HG03558 (cell line): ENCODE data around the gene ABO.
"Not testable (repeated sequence)": the region's sequence is repeated elsewhere in the genome, so short reads cannot be mapped to it uniquely, and the experiment has no call there.

Experiments used
- ATAC-seq: cut with Tn5 transposase; IDR thresholded peaks from one replicate; pipeline ENCODE4 v1.9.1; 2021; ENCODE audit warnings: moderate number of reproducible peaks; ENCODE audit not compliant: unreplicated experiment; ENCODE audit errors: extremely low read depth

ABO gene

GRCh38 chr9:133294257-133294656, 19.3 kb upstream of the ABO start:
- no peak for ATAC-seq

GRCh38 chr9:133290751-133291302, 15.8 kb upstream of the ABO start:
- ATAC-seq, result no peak

GRCh38 chr9:133286523-133286922, 11.5 kb upstream of the ABO start:
- ATAC-seq, result no peak

GRCh38 chr9:133285252-133285775, 10.3 kb upstream of the ABO start:
- no peak for ATAC-seq

- no peak for ATAC-seq
Measured at GRCh38 chr9:133284362-133284761, 9.4 kb upstream of the ABO start.

GRCh38 chr9:133283255-133284032, 8.4 kb upstream of the ABO start:
- not testable (repeated sequence) for ATAC-seq

GRCh38 chr9:133282464-133283238, 7.7 kb upstream of the ABO start:
- no peak for ATAC-seq

GRCh38 chr9:133280392-133280791, 5.4 kb upstream of the ABO start:
- ATAC-seq, result no peak

GRCh38 chr9:133278161-133279114, 3.4 kb upstream of the ABO start:
- no peak for ATAC-seq

GRCh38 chr9:133277467-133277866, 2.5 kb upstream of the ABO start:
- no peak for ATAC-seq

- ATAC-seq, result no peak
Measured at GRCh38 chr9:133276923-133277322, 1.9 kb upstream of the ABO start.

- ATAC-seq, result no peak
Measured at GRCh38 chr9:133276001-133276884, 1.2 kb upstream of the ABO start.

GRCh38 chr9:133274236-133275104, 531 bp downstream of the ABO start:
- no peak for ATAC-seq

- no peak for ATAC-seq
Measured at GRCh38 chr9:133273819-133274218, 1.2 kb downstream of the ABO start.

GRCh38 chr9:133273098-133273497, 1.9 kb downstream of the ABO start:
- no peak for ATAC-seq

- ATAC-seq, result no peak
Measured at GRCh38 chr9:133269537-133270362, 5.3 kb downstream of the ABO start.

- ATAC-seq, result not testable (repeated sequence)
Measured at GRCh38 chr9:133269136-133269535, 5.9 kb downstream of the ABO start.
